SK-N-SH treated with all-trans-retinoic acid at 6 μM for 48 hours (cell line): ENCODE measurements around the gene NRL.

Source experiments
- ATAC-seq: fragments of 200-7000 bp; cut with Tn5 transposase; 3 replicates; pipeline ENCODE4 v1.9.1; 2020; ENCODE audit warnings: mild to moderate bottlenecking, moderate library complexity
- ARNTL ChIP-seq: fragments of 450-650 bp; formaldehyde crosslinking; IDR thresholded peaks from 2 replicates; pipeline ENCODE4 v1.5.0; 2020; ENCODE audit warnings: low read depth, mild to moderate bottlenecking, moderate library complexity, borderline replicate concordance
- BACH2 ChIP-seq: fragments of 250-450 bp; sonication (Bioruptor Pico); IDR thresholded peaks from 2 replicates; pipeline ENCODE4 v1.9.0; 2021; ENCODE audit warnings: mild to moderate bottlenecking, borderline replicate concordance
- GLIS3 ChIP-seq: fragments of 250-450 bp; sonication (Bioruptor Pico); IDR thresholded peaks from 2 replicates; pipeline ENCODE4 v1.5.0; 2020; ENCODE audit warnings: mild to moderate bottlenecking, moderate library complexity
- ISL1 ChIP-seq: fragments of 250-450 bp; sonication (Bioruptor Pico); IDR thresholded peaks from 2 replicates; pipeline ENCODE4 v2.1.2; 2022; ENCODE audit warnings: mild to moderate bottlenecking, moderate library complexity
- OSR1 ChIP-seq: fragments of 250-450 bp; sonication (Bioruptor Pico); IDR thresholded peaks from 2 replicates; pipeline ENCODE4 v1.8.0; 2022; ENCODE audit warnings: moderate library complexity, mild to moderate bottlenecking, inconsistent platforms
- PPARA ChIP-seq: fragments of 250-450 bp; sonication (Bioruptor Pico); IDR thresholded peaks from 2 replicates; pipeline ENCODE4 v1.5.0; 2020; ENCODE audit warnings: mild to moderate bottlenecking, borderline replicate concordance
- RARB ChIP-seq: fragments of 250-450 bp; sonication (Bioruptor Pico); IDR thresholded peaks from 2 replicates; pipeline ENCODE4 v1.8.0; 2021; ENCODE audit warnings: mild to moderate bottlenecking, moderate library complexity
- SNAI2 ChIP-seq: fragments of 250-450 bp; sonication (Bioruptor Pico); IDR thresholded peaks from 2 replicates; pipeline ENCODE4 v1.5.0; 2020; ENCODE audit warnings: mild to moderate bottlenecking, moderate library complexity
- TCF4 ChIP-seq: fragments of 250-450 bp; sonication (Bioruptor Pico); IDR thresholded peaks from 2 replicates; pipeline ENCODE4 v1.8.0; 2021; ENCODE audit warnings: mild to moderate bottlenecking, moderate library complexity, borderline replicate concordance
- ZC3H10 ChIP-seq: fragments of 250-450 bp; sonication (Bioruptor Pico); IDR thresholded peaks from 2 replicates; pipeline ENCODE4 v1.5.1; 2021; ENCODE audit warnings: mild to moderate bottlenecking, moderate library complexity
- ZFP3 ChIP-seq: fragments of 250-450 bp; sonication (Bioruptor Pico); IDR thresholded peaks from 2 replicates; pipeline ENCODE4 v1.5.0; 2020; ENCODE audit warnings: mild to moderate bottlenecking, moderate library complexity
- ZFP30 ChIP-seq: fragments of 450-650 bp; formaldehyde crosslinking; IDR thresholded peaks from 2 replicates; pipeline ENCODE4 v1.5.0; 2022; ENCODE audit warnings: mild to moderate bottlenecking, moderate library complexity
- ZNF565 ChIP-seq: fragments of 450-650 bp; formaldehyde crosslinking; conservative IDR thresholded peaks from 2 replicates; pipeline ENCODE4 v1.5.0; 2020; ENCODE audit warnings: low read depth, mild to moderate bottlenecking, moderate library complexity
- ZNF70 ChIP-seq: fragments of 450-650 bp; formaldehyde crosslinking; IDR thresholded peaks from 2 replicates; pipeline ENCODE4 v1.5.0; 2020; ENCODE audit warnings: mild to moderate bottlenecking, moderate library complexity
- ZNF8 ChIP-seq: fragments of 450-650 bp; formaldehyde crosslinking; IDR thresholded peaks from 2 replicates; pipeline ENCODE4 v1.5.0; 2020; ENCODE audit warnings: mild to moderate bottlenecking, moderate library complexity
- TF ChIP-seq, protein P1 (sequence below): fragments of 250-450 bp; sonication (Bioruptor Pico); IDR thresholded peaks from 2 replicates; pipeline ENCODE4 v1.5.0; 2020; ENCODE audit warnings: mild to moderate bottlenecking, moderate library complexity
- TF ChIP-seq, protein P2 (sequence below): fragments of 250-450 bp; sonication (Bioruptor Pico); IDR thresholded peaks from 2 replicates; pipeline ENCODE4 v1.5.1; 2021; ENCODE audit warnings: mild to moderate bottlenecking, moderate library complexity
- TF ChIP-seq, protein P3 (sequence below): fragments of 250-450 bp; sonication (Bioruptor Pico); IDR thresholded peaks from 2 replicates; pipeline ENCODE4 v1.8.0; 2021; ENCODE audit warnings: low read depth, mild to moderate bottlenecking, moderate library complexity, borderline replicate concordance
- TF ChIP-seq, protein P4 (sequence below): fragments of 250-450 bp; sonication (Bioruptor Pico); IDR thresholded peaks from 2 replicates; pipeline ENCODE4 v1.5.1; 2020; ENCODE audit warnings: low read depth, mild to moderate bottlenecking, moderate library complexity
- TF ChIP-seq, protein P5 (sequence below): fragments of 250-450 bp; sonication (Bioruptor Pico); IDR thresholded peaks from 2 replicates; pipeline ENCODE4 v1.8.0; 2020; ENCODE audit warnings: mild to moderate bottlenecking, moderate library complexity, borderline replicate concordance

The NRL gene

DNA sequence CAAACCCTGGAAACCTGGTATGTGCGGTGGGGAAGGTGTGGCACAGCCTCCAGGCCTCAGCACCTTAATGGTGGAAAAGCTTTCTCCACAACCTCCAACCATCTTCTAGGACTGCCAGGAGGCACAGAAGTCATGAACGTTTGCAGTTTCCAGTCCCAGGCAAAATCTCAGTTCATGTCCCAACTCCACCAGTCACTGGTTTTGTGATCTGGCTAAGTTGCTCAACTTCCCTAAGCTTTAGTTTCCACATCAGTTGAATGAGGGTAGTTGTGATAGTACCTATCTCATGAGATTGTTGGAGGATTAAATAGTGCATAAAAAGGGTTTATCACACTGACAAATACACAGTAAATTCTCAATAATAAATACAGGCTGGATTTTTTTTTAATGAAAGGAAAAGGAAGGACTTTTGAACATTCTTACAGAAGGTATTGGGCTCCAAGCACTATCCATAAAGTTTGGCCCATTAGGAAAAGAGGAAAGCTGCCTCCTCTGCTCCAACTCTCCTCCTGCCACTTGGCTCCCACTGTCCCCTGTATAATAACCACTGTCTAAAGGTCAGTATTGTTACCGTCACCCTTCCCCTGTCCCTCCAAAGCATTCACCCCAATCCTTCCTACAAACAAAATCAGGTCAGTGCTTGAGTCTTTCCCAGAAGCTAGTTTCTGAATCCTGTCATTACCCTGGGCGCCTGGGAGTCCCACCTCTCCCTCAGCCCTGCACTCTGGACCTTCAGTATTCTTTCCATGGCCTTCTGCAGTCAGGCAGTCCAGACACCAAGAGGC is 14.4 kb downstream of the NRL start:
- TF ChIP-seq, protein P1, sequence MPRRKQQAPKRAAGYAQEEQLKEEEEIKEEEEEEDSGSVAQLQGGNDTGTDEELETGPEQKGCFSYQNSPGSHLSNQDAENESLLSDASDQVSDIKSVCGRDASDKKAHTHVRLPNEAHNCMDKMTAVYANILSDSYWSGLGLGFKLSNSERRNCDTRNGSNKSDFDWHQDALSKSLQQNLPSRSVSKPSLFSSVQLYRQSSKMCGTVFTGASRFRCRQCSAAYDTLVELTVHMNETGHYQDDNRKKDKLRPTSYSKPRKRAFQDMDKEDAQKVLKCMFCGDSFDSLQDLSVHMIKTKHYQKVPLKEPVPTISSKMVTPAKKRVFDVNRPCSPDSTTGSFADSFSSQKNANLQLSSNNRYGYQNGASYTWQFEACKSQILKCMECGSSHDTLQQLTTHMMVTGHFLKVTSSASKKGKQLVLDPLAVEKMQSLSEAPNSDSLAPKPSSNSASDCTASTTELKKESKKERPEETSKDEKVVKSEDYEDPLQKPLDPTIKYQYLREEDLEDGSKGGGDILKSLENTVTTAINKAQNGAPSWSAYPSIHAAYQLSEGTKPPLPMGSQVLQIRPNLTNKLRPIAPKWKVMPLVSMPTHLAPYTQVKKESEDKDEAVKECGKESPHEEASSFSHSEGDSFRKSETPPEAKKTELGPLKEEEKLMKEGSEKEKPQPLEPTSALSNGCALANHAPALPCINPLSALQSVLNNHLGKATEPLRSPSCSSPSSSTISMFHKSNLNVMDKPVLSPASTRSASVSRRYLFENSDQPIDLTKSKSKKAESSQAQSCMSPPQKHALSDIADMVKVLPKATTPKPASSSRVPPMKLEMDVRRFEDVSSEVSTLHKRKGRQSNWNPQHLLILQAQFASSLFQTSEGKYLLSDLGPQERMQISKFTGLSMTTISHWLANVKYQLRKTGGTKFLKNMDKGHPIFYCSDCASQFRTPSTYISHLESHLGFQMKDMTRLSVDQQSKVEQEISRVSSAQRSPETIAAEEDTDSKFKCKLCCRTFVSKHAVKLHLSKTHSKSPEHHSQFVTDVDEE (CRISPR knock-in tag) = no peak
- ATAC-seq = no peak

DNA sequence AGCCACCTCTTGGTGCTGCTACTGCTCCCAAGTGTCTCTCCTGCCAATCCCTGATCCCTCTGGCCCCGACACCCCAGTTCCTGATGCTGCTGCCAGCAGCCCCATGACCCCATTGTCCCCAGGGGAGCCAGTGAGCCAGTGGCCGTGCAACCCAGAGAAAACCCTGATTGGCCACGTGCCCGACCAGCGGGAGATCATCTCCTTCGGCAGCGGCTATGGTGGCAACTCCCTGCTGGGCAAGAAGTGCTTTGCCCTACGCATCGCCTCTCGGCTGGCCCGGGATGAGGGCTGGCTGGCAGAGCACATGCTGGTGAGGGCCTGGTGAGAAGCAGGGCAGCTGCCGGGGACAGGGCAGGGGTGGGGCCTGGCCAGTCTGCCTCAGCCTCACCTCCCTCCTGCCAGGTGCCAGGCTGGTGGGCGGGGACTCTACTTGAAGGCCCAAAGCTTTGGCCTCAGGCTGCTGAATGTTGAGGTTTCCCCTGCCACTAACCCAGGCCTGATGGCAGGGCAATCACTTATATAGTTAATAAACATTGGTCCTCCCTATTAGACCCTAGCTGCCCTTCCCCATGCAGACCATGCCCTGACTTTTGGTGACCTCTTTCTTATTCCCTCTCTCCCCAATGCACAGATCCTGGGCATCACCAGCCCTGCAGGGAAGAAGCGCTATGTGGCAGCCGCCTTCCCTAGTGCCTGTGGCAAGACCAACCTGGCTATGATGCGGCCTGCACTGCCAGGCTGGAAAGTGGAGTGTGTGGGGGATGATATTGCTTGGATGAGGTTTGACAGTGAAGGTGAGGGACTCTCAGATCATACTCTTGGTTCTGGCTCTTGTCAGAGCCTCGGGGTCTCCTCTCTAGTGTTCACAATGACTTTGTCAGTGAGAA is 15.6 kb downstream of the NRL start:
- TF ChIP-seq, protein P2, sequence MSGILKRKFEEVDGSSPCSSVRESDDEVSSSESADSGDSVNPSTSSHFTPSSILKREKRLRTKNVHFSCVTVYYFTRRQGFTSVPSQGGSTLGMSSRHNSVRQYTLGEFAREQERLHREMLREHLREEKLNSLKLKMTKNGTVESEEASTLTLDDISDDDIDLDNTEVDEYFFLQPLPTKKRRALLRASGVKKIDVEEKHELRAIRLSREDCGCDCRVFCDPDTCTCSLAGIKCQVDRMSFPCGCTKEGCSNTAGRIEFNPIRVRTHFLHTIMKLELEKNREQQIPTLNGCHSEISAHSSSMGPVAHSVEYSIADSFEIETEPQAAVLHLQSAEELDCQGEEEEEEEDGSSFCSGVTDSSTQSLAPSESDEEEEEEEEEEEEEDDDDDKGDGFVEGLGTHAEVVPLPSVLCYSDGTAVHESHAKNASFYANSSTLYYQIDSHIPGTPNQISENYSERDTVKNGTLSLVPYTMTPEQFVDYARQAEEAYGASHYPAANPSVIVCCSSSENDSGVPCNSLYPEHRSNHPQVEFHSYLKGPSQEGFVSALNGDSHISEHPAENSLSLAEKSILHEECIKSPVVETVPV = no peak
- TF ChIP-seq, protein P3, sequence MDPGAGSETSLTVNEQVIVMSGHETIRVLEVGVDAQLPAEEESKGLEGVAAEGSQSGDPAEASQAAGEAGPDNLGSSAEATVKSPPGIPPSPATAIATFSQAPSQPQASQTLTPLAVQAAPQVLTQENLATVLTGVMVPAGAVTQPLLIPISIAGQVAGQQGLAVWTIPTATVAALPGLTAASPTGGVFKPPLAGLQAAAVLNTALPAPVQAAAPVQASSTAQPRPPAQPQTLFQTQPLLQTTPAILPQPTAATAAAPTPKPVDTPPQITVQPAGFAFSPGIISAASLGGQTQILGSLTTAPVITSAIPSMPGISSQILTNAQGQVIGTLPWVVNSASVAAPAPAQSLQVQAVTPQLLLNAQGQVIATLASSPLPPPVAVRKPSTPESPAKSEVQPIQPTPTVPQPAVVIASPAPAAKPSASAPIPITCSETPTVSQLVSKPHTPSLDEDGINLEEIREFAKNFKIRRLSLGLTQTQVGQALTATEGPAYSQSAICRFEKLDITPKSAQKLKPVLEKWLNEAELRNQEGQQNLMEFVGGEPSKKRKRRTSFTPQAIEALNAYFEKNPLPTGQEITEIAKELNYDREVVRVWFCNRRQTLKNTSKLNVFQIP = no peak
- TF ChIP-seq ZNF565 (CRISPR knock-in tag) (no peak), TCF4 (CRISPR knock-in tag) (no peak), SNAI2 (CRISPR knock-in tag) (no peak), ZNF70 (CRISPR knock-in tag) (no peak), ZNF8 (CRISPR knock-in tag) (no peak), BACH2 (CRISPR knock-in tag) (no peak), ZFP3 (CRISPR knock-in tag) (no peak), ISL1 (CRISPR knock-in tag) (no peak), OSR1 (no peak), ARNTL (CRISPR knock-in tag) (no peak), ZFP30 (no peak), ZC3H10 (CRISPR knock-in tag) (no peak), GLIS3 (CRISPR knock-in tag) (no peak), PPARA (CRISPR knock-in tag) (no peak), RARB (no peak)
- TF ChIP-seq, protein P4, sequence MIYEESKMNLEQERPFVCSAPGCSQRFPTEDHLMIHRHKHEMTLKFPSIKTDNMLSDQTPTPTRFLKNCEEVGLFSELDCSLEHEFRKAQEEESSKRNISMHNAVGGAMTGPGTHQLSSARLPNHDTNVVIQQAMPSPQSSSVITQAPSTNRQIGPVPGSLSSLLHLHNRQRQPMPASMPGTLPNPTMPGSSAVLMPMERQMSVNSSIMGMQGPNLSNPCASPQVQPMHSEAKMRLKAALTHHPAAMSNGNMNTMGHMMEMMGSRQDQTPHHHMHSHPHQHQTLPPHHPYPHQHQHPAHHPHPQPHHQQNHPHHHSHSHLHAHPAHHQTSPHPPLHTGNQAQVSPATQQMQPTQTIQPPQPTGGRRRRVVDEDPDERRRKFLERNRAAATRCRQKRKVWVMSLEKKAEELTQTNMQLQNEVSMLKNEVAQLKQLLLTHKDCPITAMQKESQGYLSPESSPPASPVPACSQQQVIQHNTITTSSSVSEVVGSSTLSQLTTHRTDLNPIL (CRISPR knock-in tag) = no peak
- TF ChIP-seq, protein P5, sequence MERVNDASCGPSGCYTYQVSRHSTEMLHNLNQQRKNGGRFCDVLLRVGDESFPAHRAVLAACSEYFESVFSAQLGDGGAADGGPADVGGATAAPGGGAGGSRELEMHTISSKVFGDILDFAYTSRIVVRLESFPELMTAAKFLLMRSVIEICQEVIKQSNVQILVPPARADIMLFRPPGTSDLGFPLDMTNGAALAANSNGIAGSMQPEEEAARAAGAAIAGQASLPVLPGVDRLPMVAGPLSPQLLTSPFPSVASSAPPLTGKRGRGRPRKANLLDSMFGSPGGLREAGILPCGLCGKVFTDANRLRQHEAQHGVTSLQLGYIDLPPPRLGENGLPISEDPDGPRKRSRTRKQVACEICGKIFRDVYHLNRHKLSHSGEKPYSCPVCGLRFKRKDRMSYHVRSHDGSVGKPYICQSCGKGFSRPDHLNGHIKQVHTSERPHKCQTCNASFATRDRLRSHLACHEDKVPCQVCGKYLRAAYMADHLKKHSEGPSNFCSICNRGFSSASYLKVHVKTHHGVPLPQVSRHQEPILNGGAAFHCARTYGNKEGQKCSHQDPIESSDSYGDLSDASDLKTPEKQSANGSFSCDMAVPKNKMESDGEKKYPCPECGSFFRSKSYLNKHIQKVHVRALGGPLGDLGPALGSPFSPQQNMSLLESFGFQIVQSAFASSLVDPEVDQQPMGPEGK = no peak

More for the DNA sequence above, 15.6 kb downstream of the NRL start:
- no peak for ATAC-seq
